ENCODE data around the gene TFDP3. TPM values are rescaled to one million over a fixed set of nuclear protein-coding genes. Genes with fewer than 3 reads are reported as not detected.

The TFDP3 gene
- total RNA-seq, 2 experiments from 2014 or later, result not detected

DNA sequence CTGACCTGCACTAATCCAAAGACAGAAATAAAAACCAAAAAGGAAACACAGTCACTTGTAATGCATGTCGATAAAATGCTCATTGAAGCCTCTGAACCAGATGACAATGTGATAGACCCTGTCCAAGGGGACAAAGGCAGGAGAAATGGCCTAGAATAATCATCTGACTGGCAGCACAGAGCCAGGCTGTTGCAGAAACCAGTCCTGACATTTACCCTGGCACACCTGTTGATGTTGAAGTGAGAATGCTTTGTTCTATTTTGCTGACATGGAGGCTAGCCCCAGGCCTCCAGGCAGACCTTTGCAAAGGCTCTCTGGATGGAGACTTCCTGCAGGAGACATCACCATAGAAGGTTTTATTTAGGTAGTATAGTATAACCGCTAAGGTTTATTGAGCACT, 41.0 kb downstream of the TFDP3 start:
- H3K27ac Mint-ChIP-seq, result no peak overlapping the region
- H3K4me1 Mint-ChIP-seq (ENCODE audit: low read depth), result no peaks in the 10 kb centered on the region
- intact Hi-C loops (cut with micrococcal nuclease), result no loop called here
- H3K9me3 Mint-ChIP-seq, result no peaks in the 10 kb centered on the region
- POLR2A ChIA-PET, result no interaction called here
- CTCF ChIA-PET, result no interaction called here
- H3K36me3 Mint-ChIP-seq, result no peaks in the 10 kb centered on the region
- no peaks in the 10 kb centered on the region for H3K27me3 Mint-ChIP-seq
- no peak for DNase-seq
- H3K4me3 Mint-ChIP-seq, result no peak overlapping the region

DNA sequence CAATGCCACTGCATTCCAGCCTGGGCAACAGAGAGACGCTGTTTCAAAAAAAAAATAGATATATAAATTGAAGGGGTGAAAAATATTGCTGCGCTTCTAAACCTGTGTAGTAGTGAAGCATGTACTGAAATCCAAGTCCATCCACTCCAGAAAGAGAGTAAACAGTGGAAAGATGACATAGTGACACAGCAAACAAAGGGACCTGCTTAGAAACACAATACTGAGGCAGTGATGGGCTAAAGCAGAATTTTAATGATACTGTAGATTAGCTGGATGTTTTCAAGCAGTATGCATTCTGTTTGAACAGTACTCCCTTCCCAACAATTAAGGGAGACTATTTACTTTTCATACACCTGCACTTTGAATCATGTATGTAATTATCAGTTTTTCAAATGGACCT, 42.5 kb downstream of the TFDP3 start:
- H3K9me3 Mint-ChIP-seq, result no peaks in the 10 kb centered on the region
- no peaks in the 10 kb centered on the region for H3K36me3 Mint-ChIP-seq
- CTCF ChIA-PET, result no interaction called here
- H3K4me3 Mint-ChIP-seq, result no peak overlapping the region
- H3K27me3 Mint-ChIP-seq, result no peaks in the 10 kb centered on the region
- no peak overlapping the region for H3K27ac Mint-ChIP-seq
- POLR2A ChIA-PET, result no interaction called here
- no peak for DNase-seq
- H3K4me1 Mint-ChIP-seq (ENCODE audit: low read depth), result no peaks in the 10 kb centered on the region
- intact Hi-C loops (cut with micrococcal nuclease), result no loop called here

DNA sequence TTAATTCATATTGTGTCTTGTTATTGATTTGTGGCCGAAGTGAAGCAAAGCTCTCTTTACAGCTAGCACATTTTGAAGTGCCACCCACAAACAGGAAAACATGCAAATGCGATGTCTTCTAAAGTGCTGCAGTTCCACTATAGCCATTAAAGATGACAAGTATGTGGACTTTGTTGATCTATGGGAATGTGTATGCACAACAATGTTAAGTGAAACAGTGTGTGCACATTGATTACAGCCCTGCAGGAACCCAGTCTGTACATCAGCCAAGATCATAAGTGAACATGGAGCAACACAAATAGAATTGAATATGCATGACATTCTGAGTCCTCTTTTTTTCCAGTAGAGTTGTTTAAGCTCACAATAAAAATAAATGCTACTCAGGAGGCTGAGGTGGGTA, 43.0 kb downstream of the TFDP3 start:
- Mint-ChIP-seq H3K9me3 (no peaks in the 10 kb centered on the region), H3K27me3 (no peaks in the 10 kb centered on the region), H3K4me3 (no peak overlapping the region), H3K36me3 (no peaks in the 10 kb centered on the region), H3K4me1 (ENCODE audit: low read depth) (no peaks in the 10 kb centered on the region), H3K27ac (no peak overlapping the region)
- intact Hi-C loops (cut with micrococcal nuclease), result no loop called here
- POLR2A ChIA-PET, result no interaction called here
- no peak for DNase-seq
- CTCF ChIA-PET, result no interaction called here

- no peak overlapping the region for H3K27ac Mint-ChIP-seq
- peaks cover 6% of the 10 kb centered on the region for H3K27me3 Mint-ChIP-seq
- no peak for DNase-seq
- no peak overlapping the region for H3K4me3 Mint-ChIP-seq
- no peaks in the 10 kb centered on the region for H3K36me3 Mint-ChIP-seq
- H3K9me3 Mint-ChIP-seq, result no peaks in the 10 kb centered on the region
- ChIA-PET POLR2A (no interaction called here), CTCF (no interaction called here)
- H3K4me1 Mint-ChIP-seq (ENCODE audit: low read depth), result no peaks in the 10 kb centered on the region
- intact Hi-C loops (cut with micrococcal nuclease), result no loop called here
Measured at GRCh38 chrX:133171962-133172708, 46.0 kb downstream of the TFDP3 start.

Other genes starting within 250 kb of the TFDP3 start
- not detected for gene USP26, start 121.2 kb downstream of the TFDP3 start, total RNA-seq
- not detected for gene GPC4, start 197.1 kb upstream of the TFDP3 start, total RNA-seq